ENCODE results near the gene STRN4.

Gene STRN4

GRCh38 chr19:46727757-46728156, 18.5 kb downstream of the STRN4 start:
- Histone ChIP-seq H3K9me3 (ENCODE audit: insufficient read depth, low read length) (no peaks in the 10 kb centered on the region), H3K79me2 (ENCODE audit: insufficient read depth, low read length) (no peaks in the 10 kb centered on the region; the same call in 1 of the 2 replicates), H3K27me3 (ENCODE audit: low read length) (no peaks in the 10 kb centered on the region), H2AFZ (ENCODE audit: low read depth, low read length, severe bottlenecking) (no peak overlapping the region), H3K36me3 (ENCODE audit: low read length) (no peaks in the 10 kb centered on the region), H3F3A (ENCODE audit: insufficient read depth) (no peaks in the 10 kb centered on the region), H3K27ac (ENCODE audit: low read depth, low read length) (no peak overlapping the region), H3K4me3 (ENCODE audit: insufficient read depth, low read length, poor library complexity, severe bottlenecking) (no peak overlapping the region), H3K9ac (ENCODE audit: low read length) (no peak overlapping the region), H3K9me2 (replicated peaks; ENCODE audit: insufficient read depth, low read length) (no peaks in the 10 kb centered on the region), H3K4me2 (ENCODE audit: low read depth, low read length, poor library complexity, severe bottlenecking) (no peak overlapping the region), H4K20me1 (ENCODE audit: low read depth, low read length) (no peaks in the 10 kb centered on the region)
- TF ChIP-seq CTCF (IDR thresholded peaks at IDR 0.05; ENCODE audit: insufficient read depth, low read length, poor library complexity, severe bottlenecking) (no peak), EZH2phosphoT487 (conservative IDR thresholded peaks at IDR 0.05; ENCODE audit: low read length) (no peak)

- Histone ChIP-seq H3K9ac (ENCODE audit: low read length) (no peak overlapping the region), H3F3A (ENCODE audit: insufficient read depth) (no peaks in the 10 kb centered on the region), H2AFZ (ENCODE audit: low read depth, low read length, severe bottlenecking) (no peak overlapping the region), H3K36me3 (ENCODE audit: low read length) (no peaks in the 10 kb centered on the region), H3K27me3 (ENCODE audit: low read length) (no peaks in the 10 kb centered on the region), H3K4me3 (ENCODE audit: insufficient read depth, low read length, poor library complexity, severe bottlenecking) (no peak overlapping the region), H3K27ac (ENCODE audit: low read depth, low read length) (no peak overlapping the region), H3K79me2 (ENCODE audit: insufficient read depth, low read length) (no peaks in the 10 kb centered on the region; the same call in 1 of the 2 replicates), H3K9me3 (ENCODE audit: insufficient read depth, low read length) (no peaks in the 10 kb centered on the region), H4K20me1 (ENCODE audit: low read depth, low read length) (no peaks in the 10 kb centered on the region), H3K9me2 (replicated peaks; ENCODE audit: insufficient read depth, low read length) (no peaks in the 10 kb centered on the region), H3K4me2 (ENCODE audit: low read depth, low read length, poor library complexity, severe bottlenecking) (no peak overlapping the region)
- no peak for TF ChIP-seq EZH2phosphoT487 (conservative IDR thresholded peaks at IDR 0.05; ENCODE audit: low read length)
- no peak for TF ChIP-seq CTCF (IDR thresholded peaks at IDR 0.05; ENCODE audit: insufficient read depth, low read length, poor library complexity, severe bottlenecking)
Measured at GRCh38 chr19:46726971-46727501, 19.2 kb downstream of the STRN4 start.

GRCh38 chr19:46726551-46726950, 19.7 kb downstream of the STRN4 start:
- Histone ChIP-seq H2AFZ (ENCODE audit: low read depth, low read length, severe bottlenecking) (no peak overlapping the region), H3K9me2 (replicated peaks; ENCODE audit: insufficient read depth, low read length) (no peaks in the 10 kb centered on the region), H3K27ac (ENCODE audit: low read depth, low read length) (no peak overlapping the region), H3K27me3 (ENCODE audit: low read length) (no peaks in the 10 kb centered on the region), H3K4me3 (ENCODE audit: insufficient read depth, low read length, poor library complexity, severe bottlenecking) (no peak overlapping the region), H3F3A (ENCODE audit: insufficient read depth) (no peaks in the 10 kb centered on the region), H3K4me2 (ENCODE audit: low read depth, low read length, poor library complexity, severe bottlenecking) (no peak overlapping the region), H3K36me3 (ENCODE audit: low read length) (no peaks in the 10 kb centered on the region), H3K9ac (ENCODE audit: low read length) (no peak overlapping the region), H4K20me1 (ENCODE audit: low read depth, low read length) (no peaks in the 10 kb centered on the region), H3K79me2 (ENCODE audit: insufficient read depth, low read length) (no peaks in the 10 kb centered on the region; the same call in 1 of the 2 replicates), H3K9me3 (ENCODE audit: insufficient read depth, low read length) (no peaks in the 10 kb centered on the region)
- TF ChIP-seq EZH2phosphoT487 (conservative IDR thresholded peaks at IDR 0.05; ENCODE audit: low read length) = no peak
- no peak for TF ChIP-seq CTCF (IDR thresholded peaks at IDR 0.05; ENCODE audit: insufficient read depth, low read length, poor library complexity, severe bottlenecking)

All from SU-DHL-6 (cell line).